ENCODE measurements around the gene TSEN34. TPM values are rescaled to one million over a fixed set of nuclear protein-coding genes. Genes with fewer than 3 reads are reported as not detected.
A peak's percentile ranks its signal among the peaks of the same experiment; 100 is the strongest.
"Not testable (repeated sequence)": the region's sequence is repeated elsewhere in the genome, so short reads cannot be mapped to it uniquely, and the experiment has no call there.

TSEN34 gene
- total RNA-seq, 1 donor from 2014 or later: 47.9 TPM

GRCh38 chr19:54179921-54180461 is 11.1 kb upstream of the TSEN34 start:
- H3K27me3 ChIP-seq (ENCODE audit: control insufficient read depth, insufficient read depth, low read length): no peaks in the 10 kb centered on the region
- DNase-seq (ENCODE audit: low read depth) (peak; percentile 58), FAIRE-seq (peak; percentile 62)
- H3K4me3 ChIP-seq (ENCODE audit: low read depth, low read length): no peak overlapping the region
- peak; percentile 42 for TF ChIP-seq CTCF (IDR thresholded peaks at IDR 0.05; ENCODE audit: insufficient read depth, low read length, severe bottlenecking)
- H3K36me3 ChIP-seq (ENCODE audit: control insufficient read depth, insufficient read depth, low read length): peaks cover 16% of the 10 kb centered on the region

GRCh38 chr19:54180691-54181091 is 10.4 kb upstream of the TSEN34 start:
- no peak overlapping the region for H3K4me3 ChIP-seq (ENCODE audit: low read depth, low read length)

GRCh38 chr19:54181894-54182293 is 9.2 kb upstream of the TSEN34 start:
- H3K36me3 ChIP-seq (ENCODE audit: control insufficient read depth, insufficient read depth, low read length): peaks cover 20% of the 10 kb centered on the region
- FAIRE-seq; DNase-seq (ENCODE audit: low read depth); H3K4me3 ChIP-seq (ENCODE audit: low read depth, low read length); H3K27me3 ChIP-seq (ENCODE audit: control insufficient read depth, insufficient read depth, low read length): not testable (repeated sequence)

More at GRCh38 chr19:54180691-54181091, 10.4 kb upstream of the TSEN34 start:
- Histone ChIP-seq H3K27me3 (ENCODE audit: control insufficient read depth, insufficient read depth, low read length) (no peaks in the 10 kb centered on the region), H3K36me3 (ENCODE audit: control insufficient read depth, insufficient read depth, low read length) (peaks cover 18% of the 10 kb centered on the region)
- no peak for DNase-seq (ENCODE audit: low read depth)
- TF ChIP-seq CTCF (IDR thresholded peaks at IDR 0.05; ENCODE audit: insufficient read depth, low read length, severe bottlenecking): no peak
- no peak for FAIRE-seq

GRCh38 chr19:54183431-54183830 is 7.7 kb upstream of the TSEN34 start:
- Histone ChIP-seq H3K36me3 (ENCODE audit: control insufficient read depth, insufficient read depth, low read length) (peaks cover 25% of the 10 kb centered on the region), H3K27me3 (ENCODE audit: control insufficient read depth, insufficient read depth, low read length) (no peaks in the 10 kb centered on the region), H3K4me3 (ENCODE audit: low read depth, low read length) (no peak overlapping the region)
- no peak for TF ChIP-seq CTCF (IDR thresholded peaks at IDR 0.05; ENCODE audit: insufficient read depth, low read length, severe bottlenecking)
- FAIRE-seq (no peak), DNase-seq (ENCODE audit: low read depth) (no peak)

- peaks cover 14% of the 10 kb centered on the region for H3K36me3 ChIP-seq (ENCODE audit: control insufficient read depth, insufficient read depth, low read length)
- no peak for DNase-seq (ENCODE audit: low read depth)
- H3K4me3 ChIP-seq (ENCODE audit: low read depth, low read length): no peak overlapping the region
- FAIRE-seq: no peak
- no peak for TF ChIP-seq CTCF (IDR thresholded peaks at IDR 0.05; ENCODE audit: insufficient read depth, low read length, severe bottlenecking)
- H3K27me3 ChIP-seq (ENCODE audit: control insufficient read depth, insufficient read depth, low read length): no peaks in the 10 kb centered on the region
Measured at GRCh38 chr19:54186351-54186750, 4.8 kb upstream of the TSEN34 start.

- peaks cover 14% of the 10 kb centered on the region for H3K36me3 ChIP-seq (ENCODE audit: control insufficient read depth, insufficient read depth, low read length)
- TF ChIP-seq CTCF (IDR thresholded peaks at IDR 0.05; ENCODE audit: insufficient read depth, low read length, severe bottlenecking): no peak
- DNase-seq (ENCODE audit: low read depth) (no peak), FAIRE-seq (no peak)
- no peaks in the 10 kb centered on the region for H3K27me3 ChIP-seq (ENCODE audit: control insufficient read depth, insufficient read depth, low read length)
- H3K4me3 ChIP-seq (ENCODE audit: low read depth, low read length): no peak overlapping the region
Measured at GRCh38 chr19:54186934-54187381, 4.2 kb upstream of the TSEN34 start.
